H1 (cell line): Measurements from ENCODE around the gene DNAI2.

ENCODE experiments used
- RBBP5 ChIP-seq: IDR thresholded peaks from 2 replicates; pipeline ENCODE4 v1.7.1; 2012; ENCODE audit warnings: low read depth, mild to moderate bottlenecking, inconsistent platforms, low read length, moderate library complexity, borderline replicate concordance
- SUZ12 ChIP-seq: fragments of 200-600 bp; sonication (generic); IDR thresholded peaks from 2 replicates; pipeline ENCODE4 v1.6.1; 2012; ENCODE audit warnings: mild to moderate bottlenecking, inconsistent platforms, low read length, moderate library complexity, mixed read lengths
- TF ChIP-seq, protein P1 (sequence below): IDR thresholded peaks from 2 replicates; pipeline ENCODE4 v1.6.1; 2012; ENCODE audit warnings: inconsistent platforms

DNA sequence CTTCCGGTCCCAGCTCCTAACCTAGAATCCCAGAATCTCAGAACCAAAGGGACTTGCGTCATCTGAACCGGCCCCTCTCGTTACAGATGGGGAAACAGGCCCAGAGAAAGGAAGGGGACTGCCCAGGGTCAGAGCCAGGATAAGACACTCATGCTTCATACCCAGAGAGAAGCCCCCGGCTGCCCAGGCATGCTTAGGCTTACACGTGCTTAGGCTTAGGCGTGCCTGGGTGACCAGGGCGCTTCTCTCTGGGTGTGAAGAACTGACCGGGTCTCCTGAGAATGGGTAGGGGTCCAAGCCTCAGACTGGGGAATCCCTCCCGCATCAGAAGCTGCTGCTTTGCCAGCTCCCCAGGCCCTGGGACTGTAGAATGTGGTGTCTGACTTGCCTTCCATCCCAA lies 29.9 kb upstream of the DNAI2 start:
- TF ChIP-seq SUZ12: no peak
- TF ChIP-seq RBBP5: no peak
- TF ChIP-seq, protein P1, sequence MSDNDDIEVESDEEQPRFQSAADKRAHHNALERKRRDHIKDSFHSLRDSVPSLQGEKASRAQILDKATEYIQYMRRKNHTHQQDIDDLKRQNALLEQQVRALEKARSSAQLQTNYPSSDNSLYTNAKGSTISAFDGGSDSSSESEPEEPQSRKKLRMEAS: no peak
